DOHH2 (cell line): ENCODE results near the gene CTNNBL1.

Experiments
- CTCF ChIP-seq: fragments of 200-600 bp; sonication (generic); IDR thresholded peaks from one replicate; pipeline ENCODE4 v1.5.1; 2014; ENCODE audit warnings: antibody characterized with exemption, mild to moderate bottlenecking, low read depth, low read length; ENCODE audit not compliant: poor library complexity, severe bottlenecking
- EZH2phosphoT487 ChIP-seq: fragments of 200-600 bp; sonication (generic); IDR thresholded peaks from 2 replicates; pipeline ENCODE4 v1.6.1; 2017; ENCODE audit warnings: borderline replicate concordance, mild to moderate bottlenecking, antibody characterized with exemption, low read length, moderate library complexity, mixed read lengths

GRCh38 chr20:37713396-37713795 lies 19.6 kb downstream of the CTNNBL1 start:
- TF ChIP-seq CTCF: no peak
- no peak for TF ChIP-seq EZH2phosphoT487
